ENCODE measurements around the gene WDR76.
"Not testable (repeated sequence)": the region's sequence is repeated elsewhere in the genome, so short reads cannot be mapped to it uniquely, and the experiment has no call there.

DNA sequence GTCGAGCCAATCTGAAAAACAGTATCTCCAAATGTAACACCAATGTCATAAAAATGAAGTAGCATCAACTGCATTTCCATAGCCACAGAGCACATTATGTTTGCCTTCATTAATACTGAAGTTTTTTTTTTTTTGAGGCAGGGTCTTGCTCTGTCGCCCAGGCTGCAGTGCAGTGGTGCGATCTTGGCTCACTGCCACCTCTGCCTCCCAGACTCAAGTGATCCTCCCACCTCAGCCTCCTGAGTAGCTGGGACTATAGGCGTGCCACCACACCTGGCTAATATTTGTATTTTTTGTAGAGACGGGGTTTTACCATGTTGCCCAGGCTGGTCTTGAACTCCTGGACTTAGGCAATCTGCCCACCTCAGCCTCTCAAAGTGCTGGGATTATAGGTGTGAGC, 11.7 kb upstream of the WDR76 start:
- TF ChIP-seq, protein P1, sequence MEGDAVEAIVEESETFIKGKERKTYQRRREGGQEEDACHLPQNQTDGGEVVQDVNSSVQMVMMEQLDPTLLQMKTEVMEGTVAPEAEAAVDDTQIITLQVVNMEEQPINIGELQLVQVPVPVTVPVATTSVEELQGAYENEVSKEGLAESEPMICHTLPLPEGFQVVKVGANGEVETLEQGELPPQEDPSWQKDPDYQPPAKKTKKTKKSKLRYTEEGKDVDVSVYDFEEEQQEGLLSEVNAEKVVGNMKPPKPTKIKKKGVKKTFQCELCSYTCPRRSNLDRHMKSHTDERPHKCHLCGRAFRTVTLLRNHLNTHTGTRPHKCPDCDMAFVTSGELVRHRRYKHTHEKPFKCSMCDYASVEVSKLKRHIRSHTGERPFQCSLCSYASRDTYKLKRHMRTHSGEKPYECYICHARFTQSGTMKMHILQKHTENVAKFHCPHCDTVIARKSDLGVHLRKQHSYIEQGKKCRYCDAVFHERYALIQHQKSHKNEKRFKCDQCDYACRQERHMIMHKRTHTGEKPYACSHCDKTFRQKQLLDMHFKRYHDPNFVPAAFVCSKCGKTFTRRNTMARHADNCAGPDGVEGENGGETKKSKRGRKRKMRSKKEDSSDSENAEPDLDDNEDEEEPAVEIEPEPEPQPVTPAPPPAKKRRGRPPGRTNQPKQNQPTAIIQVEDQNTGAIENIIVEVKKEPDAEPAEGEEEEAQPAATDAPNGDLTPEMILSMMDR (IDR thresholded peaks at IDR 0.05; ENCODE audit: insufficient read depth, low read length, poor library complexity, severe bottlenecking), result not testable (repeated sequence)
- not testable (repeated sequence) for TF ChIP-seq EZH2phosphoT487 (conservative IDR thresholded peaks at IDR 0.05; ENCODE audit: low read length)
